Measurements from ENCODE around the gene TUBGCP6.
"Not testable (repeated sequence)": the region's sequence is repeated elsewhere in the genome, so short reads cannot be mapped to it uniquely, and the experiment has no call there.

TUBGCP6 gene

GRCh38 chr22:50179937-50180726 is 64.7 kb downstream of the TUBGCP6 start:
- DNase-seq: no peak

GRCh38 chr22:50178871-50179869 is 65.7 kb downstream of the TUBGCP6 start:
- DNase-seq: no peak

- no peak for DNase-seq
These were observed 66.4 kb downstream of the TUBGCP6 start for GRCh38 chr22:50178471-50178864.

- no peak for DNase-seq
These were observed 67.0 kb downstream of the TUBGCP6 start for GRCh38 chr22:50177537-50178470.

- DNase-seq: no peak
These were observed 67.8 kb downstream of the TUBGCP6 start for GRCh38 chr22:50176850-50177536.

- no peak for DNase-seq
These were observed 68.6 kb downstream of the TUBGCP6 start for GRCh38 chr22:50175921-50176849.

- DNase-seq: no peak
These were observed 69.7 kb downstream of the TUBGCP6 start for GRCh38 chr22:50175191-50175461.

GRCh38 chr22:50174382-50175190 is 70.2 kb downstream of the TUBGCP6 start:
- DNase-seq: no peak

- no peak for DNase-seq
These were observed 70.9 kb downstream of the TUBGCP6 start for GRCh38 chr22:50173983-50174355.

GRCh38 chr22:50173311-50173982 is 71.4 kb downstream of the TUBGCP6 start:
- no peak for DNase-seq

- DNase-seq: no peak
These were observed 72.8 kb downstream of the TUBGCP6 start for GRCh38 chr22:50171965-50172421.

GRCh38 chr22:50171319-50171964 is 73.4 kb downstream of the TUBGCP6 start:
- no peak for DNase-seq

GRCh38 chr22:50170453-50171318 is 74.1 kb downstream of the TUBGCP6 start, which contains the start of gene PANX2:
Gene PANX2, plus strand, starts transcription at chr22:50170731. Its CDS starts 0 bp downstream, at chr22:50170731.
- DNase-seq: no peak

- no peak for DNase-seq
These were observed 75.0 kb downstream of the TUBGCP6 start for GRCh38 chr22:50169774-50170341.

GRCh38 chr22:50169181-50169759 is 75.6 kb downstream of the TUBGCP6 start:
- no peak for DNase-seq

GRCh38 chr22:50168490-50169180 is 76.2 kb downstream of the TUBGCP6 start:
- not testable (repeated sequence) for DNase-seq

Measured in NK-92 treated with Interleukin-12 subunit alpha and Interleukin-12 subunit beta, amount 100 ng/mL, for 24 hours (cell line).